Sciatic nerve (tissue), 1 donor: ENCODE data around the gene CYP3A4. TPM values are rescaled to one million over a fixed set of nuclear protein-coding genes. Genes with fewer than 3 reads are reported as not detected.

Source experiments
- total RNA-seq: library from RNA; stranded (reverse); fragmentation: NEBNext Ultra II Directional; extraction: Animal tissue kit (Norgen Biotek cat#: 25700); gene quantifications from one replicate; pipeline ENCODE4 v1.2.1, GENCODE V29; 2021
- donor health status: DM: no; HTN: no; CAD: no.

The CYP3A4 gene
- total RNA-seq, 1 donor from 2014 or later: not detected

Other genes with a start within 250 kb of the CYP3A4 start
- 6.7 TPM for gene FAM200A, start 232.1 kb downstream of the CYP3A4 start, total RNA-seq
- 62.0 TPM for gene ZNF655, start 225.5 kb downstream of the CYP3A4 start, total RNA-seq
- 3.5 TPM for gene TMEM225B, start 185.9 kb downstream of the CYP3A4 start, total RNA-seq
- gene ZSCAN25, start 167.2 kb downstream of the CYP3A4 start, total RNA-seq: 19.8 TPM
- 4.6 TPM for gene CYP3A5, start 104.2 kb downstream of the CYP3A4 start, total RNA-seq
- gene CYP3A7, start 49.0 kb downstream of the CYP3A4 start, total RNA-seq: not detected
- 0.62 TPM for gene CYP3A43, start 43.8 kb upstream of the CYP3A4 start, total RNA-seq
- gene OR2AE1, start 92.8 kb upstream of the CYP3A4 start, total RNA-seq: not detected
- gene TRIM4, start 135.3 kb upstream of the CYP3A4 start, total RNA-seq: 32.1 TPM
- gene GJC3, start 145.4 kb upstream of the CYP3A4 start, total RNA-seq: 31.7 TPM
- 120 TPM for gene AZGP1, start 191.8 kb upstream of the CYP3A4 start, total RNA-seq
- gene ZKSCAN1, start 231.4 kb upstream of the CYP3A4 start, total RNA-seq: 96.9 TPM